CD4-positive, alpha-beta T cell treated with Interleukin-2 at 100 ng/mL for 4 hours (primary cell): ENCODE results near the gene CCDC149.

ENCODE experiments used
- DNase-seq: peaks from one replicate; pipeline ENCODE4 v3.0.0-alpha.2; 2020; ENCODE audit warnings: low spot score

The CCDC149 gene

GRCh38 chr4:24840826-24841543, 71.9 kb downstream of the CCDC149 start:
- DNase-seq: no peak

GRCh38 chr4:24840362-24840761, 72.5 kb downstream of the CCDC149 start:
- DNase-seq: no peak

GRCh38 chr4:24837781-24838180, 75.1 kb downstream of the CCDC149 start:
- no peak for DNase-seq

DNA sequence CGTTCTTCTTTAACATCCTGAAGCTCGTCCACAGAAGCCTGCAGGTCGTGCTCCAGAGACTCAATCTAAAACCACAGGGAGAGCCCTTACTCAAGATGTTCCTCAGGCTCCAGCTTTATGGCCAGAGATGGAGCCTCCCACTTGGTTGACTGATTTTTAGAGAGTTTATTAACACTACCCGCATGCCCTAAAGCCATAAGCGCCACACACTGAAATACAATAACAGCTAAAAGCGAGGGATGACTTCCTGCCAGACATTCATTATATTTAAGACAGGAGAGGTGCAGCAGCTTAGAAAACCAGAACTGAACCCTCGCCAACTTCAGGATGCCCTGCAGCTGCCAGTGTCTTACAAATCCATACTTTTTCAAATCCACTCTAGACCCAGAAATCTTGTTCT, 75.5 kb downstream of the CCDC149 start:
- no peak for DNase-seq

DNA sequence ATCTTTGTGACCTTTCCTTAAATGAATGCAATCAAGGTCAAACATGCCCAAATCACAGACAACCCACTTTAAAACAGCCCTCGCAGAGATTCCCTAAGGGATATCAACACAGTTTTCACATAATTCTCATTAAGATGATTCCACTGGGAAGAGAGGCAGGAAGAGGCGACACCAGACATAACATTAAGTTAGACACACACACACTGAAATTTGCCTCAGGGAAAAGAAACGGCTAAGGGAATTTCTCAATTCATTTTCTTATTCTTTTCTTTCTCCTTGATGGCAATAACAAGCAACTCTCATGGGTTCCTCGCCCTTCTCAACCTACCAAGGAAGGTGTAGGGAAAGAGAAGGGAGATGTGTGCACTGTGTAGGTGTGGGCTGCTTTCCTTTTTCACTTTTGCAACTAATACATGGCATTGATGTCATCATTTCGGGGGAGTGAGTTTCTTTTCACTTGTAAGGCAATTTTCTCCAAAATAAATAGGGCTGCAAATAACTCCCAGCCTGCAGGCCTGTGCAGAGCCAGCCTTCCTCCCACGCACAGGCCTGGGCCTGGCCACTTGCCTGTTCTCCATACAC, 76.1 kb downstream of the CCDC149 start:
- no peak for DNase-seq

DNA sequence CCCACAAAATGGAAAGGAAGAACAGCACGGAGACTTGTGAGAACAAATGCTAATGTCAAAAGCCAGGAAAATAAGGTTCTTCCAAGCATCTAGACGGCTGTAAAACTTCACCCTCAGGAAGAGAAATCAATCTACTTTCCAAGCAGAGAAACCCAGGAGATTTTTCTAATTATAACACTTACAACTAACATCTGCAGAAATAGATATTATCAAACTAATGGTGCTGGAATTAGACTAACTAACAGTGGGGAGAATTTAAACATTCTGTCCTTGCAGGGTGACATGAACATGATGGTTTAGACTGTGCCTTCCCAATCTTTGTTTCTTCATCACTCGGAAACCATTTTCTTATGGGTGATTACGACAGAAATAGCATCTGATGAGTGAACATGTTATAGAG, 77.1 kb downstream of the CCDC149 start:
- no peak for DNase-seq

DNA sequence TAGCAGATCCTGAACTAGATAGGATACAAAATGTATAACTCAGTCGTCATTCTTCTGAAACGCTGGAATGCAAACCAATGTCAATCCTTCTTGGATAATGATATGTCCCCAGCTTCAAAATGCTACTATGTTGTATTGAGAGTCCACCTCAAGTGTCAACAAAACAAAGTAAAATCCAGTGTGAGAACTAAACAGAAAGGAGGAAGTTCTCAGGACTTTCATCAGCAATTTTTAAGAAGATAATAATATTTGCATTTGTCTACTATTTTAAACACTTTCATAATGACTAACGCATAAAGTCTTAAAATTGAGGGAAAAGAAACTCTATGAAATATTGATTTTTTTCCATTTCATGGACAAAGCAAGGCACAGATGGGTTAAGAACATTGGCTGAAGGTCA, 81.2 kb downstream of the CCDC149 start:
- no peak for DNase-seq

GRCh38 chr4:24824720-24825119, 88.1 kb downstream of the CCDC149 start:
- DNase-seq: no peak

- no peak for DNase-seq
Measured at GRCh38 chr4:24820541-24820940, 92.3 kb downstream of the CCDC149 start.

DNA sequence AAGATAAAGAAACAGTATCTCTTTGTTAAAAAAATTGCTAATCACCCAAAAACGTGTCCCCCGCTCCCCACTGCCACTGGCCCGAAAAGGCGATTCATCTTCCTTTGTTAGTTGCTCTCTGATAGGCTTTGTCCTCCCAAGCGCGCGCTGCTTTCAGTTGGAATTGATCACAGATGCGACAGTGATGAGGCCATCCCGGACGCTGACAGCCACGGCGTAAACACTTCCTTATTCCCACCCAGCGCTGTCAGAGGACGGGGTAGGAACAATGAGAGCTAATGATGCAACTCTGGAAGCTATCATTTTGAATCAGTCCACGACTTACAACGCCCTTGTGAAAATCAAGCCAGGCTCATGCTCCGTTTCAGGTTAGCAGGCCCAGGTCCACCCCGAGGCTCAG, 96.0 kb downstream of the CCDC149 start:
- DNase-seq: no peak

DNA sequence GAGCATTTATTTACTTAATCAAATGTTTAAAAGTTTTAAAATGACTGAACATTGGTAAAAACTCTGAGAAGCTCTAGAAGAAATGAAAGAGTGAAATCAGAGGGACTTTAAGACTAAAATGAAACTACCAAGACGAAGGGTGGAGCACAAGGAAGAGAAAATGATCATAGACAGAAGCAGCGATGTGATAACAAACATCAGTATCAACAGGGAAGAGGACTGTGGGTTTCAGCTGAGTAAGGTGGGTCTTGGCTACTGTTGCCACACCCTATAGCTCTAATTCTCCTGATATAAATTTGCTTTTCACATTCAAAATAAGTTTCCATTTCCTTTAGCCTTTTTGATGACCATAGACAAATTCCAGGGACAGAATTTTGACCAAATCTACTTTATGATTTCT, 99.1 kb downstream of the CCDC149 start:
- no peak for DNase-seq

GRCh38 chr4:24810871-24811631, 101.8 kb downstream of the CCDC149 start:
- no peak for DNase-seq

DNA sequence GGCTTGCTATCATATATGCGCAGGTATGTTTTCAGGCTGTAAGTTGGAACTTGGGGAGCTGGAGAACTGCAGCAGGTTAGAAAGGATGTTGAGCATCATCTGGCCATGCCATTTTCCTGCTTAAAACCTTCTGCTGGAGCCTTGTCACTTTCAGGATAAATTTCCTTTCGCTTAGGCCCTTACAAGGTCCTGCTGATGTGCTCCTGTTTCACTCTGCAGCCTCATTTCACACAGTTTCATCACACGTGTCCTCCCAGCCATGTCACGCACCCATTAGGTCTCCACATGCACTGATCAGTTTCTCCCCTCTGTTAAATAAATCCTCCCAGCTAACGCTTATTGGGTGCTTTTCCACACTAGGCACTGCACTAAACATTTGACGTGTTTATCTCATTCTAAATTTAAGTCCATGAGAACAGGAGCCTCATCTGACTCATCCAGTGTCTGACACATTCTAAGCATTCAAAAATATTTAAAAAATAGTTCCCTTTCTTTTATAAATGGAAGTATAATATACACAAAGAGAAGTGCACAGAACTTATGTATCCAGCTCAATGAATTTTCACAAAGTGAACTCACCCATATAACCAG, 102.9 kb downstream of the CCDC149 start:
- no peak for DNase-seq

GRCh38 chr4:24809376-24809775, 103.5 kb downstream of the CCDC149 start:
- no peak for DNase-seq

DNA sequence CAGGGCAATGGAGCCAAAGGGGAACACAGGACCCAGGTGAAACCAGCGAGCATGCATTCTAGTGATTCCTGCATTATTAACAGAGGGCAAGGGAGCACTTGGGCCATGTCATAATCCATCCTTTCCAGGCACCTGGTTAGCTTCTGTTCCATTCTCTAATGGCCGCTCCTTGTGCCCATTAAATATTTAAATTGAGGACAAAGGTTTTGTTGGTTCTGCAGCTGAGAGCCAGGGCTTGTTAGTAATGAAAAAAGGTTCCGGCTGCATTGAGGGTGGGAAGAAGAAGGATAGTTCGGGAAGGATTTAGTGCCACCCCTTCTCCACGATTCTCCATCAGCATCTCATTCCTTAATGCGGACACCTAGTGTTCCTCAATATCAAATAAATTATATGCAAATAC, 103.9 kb downstream of the CCDC149 start:
- DNase-seq: no peak

DNA sequence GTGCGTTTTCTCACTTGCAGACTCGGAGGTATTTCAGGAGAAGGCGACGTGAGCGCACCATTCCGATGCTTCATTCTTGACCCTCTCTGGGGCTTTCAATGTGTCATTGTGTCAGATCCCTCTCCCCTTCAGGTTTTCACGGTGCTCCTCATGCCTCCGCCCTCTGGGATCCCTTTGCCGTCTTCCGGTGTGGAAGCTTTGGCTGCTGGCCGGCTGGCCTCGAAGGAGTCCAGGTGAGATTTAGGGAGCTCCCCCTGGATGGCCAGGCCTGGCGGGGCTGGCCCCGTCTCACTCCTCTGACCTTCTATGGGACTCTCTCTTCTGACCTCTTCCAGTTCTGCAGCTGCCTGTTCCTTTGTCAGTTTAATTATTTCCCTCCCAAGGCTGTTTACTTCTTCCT, 104.6 kb downstream of the CCDC149 start:
- no peak for DNase-seq

DNA sequence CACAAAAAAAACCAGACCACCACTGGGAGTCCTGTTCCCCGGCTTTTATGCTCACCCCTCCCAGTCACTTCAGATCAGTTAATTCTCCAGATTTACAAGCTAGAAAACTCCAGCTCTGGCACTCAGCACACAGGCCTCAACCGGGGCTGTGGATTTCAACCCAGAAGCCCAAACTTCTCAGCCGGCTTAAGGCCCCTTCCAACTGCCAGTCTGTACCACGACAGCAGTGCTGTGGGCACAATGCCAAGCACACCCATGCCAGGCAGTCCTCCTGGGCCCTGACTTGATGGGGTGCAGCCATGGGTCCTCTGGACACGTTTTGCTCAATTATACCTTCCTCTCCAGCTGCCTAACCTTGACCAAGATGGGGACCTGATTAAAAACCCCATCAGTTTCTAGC, 105.2 kb downstream of the CCDC149 start:
- DNase-seq: no peak

DNA sequence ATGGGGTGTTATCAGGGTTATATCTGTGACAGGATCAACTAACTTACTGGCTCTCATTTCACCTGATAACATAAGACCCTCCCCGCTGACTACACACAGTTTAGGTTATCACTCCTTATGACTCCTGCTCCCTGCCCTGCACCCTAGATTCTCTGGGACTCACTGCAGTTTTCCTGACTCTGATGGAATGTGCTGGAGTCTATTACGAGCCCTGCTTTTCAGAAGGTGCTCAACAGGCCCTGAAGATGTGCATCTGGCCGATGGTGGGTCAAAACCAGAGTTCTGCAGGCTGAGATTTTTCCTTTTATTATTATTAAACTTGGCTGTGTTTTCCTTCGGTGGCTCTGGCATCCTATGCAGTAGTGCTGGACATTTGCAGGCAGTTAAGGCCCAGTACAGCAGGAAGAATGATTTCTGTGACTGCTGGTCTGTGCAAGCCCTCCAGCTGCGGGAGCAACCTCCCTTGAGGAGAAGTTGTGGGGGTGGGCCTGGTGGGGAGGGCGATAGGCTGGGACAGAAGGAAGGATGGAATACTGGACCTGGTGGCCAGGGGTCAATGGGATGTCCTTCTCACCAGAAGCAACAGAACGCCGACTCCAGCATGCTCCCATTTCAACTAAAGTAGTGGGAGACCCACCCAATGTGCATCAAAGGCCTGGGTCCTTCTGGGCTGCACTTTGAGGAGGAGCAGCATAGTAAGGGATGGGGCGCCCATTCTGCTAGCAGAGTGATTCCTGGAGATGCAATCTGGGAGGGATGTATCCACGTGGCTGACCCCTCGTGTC, 106.4 kb downstream of the CCDC149 start:
- no peak for DNase-seq

GRCh38 chr4:24805566-24805965, 107.3 kb downstream of the CCDC149 start:
- no peak for DNase-seq

DNA sequence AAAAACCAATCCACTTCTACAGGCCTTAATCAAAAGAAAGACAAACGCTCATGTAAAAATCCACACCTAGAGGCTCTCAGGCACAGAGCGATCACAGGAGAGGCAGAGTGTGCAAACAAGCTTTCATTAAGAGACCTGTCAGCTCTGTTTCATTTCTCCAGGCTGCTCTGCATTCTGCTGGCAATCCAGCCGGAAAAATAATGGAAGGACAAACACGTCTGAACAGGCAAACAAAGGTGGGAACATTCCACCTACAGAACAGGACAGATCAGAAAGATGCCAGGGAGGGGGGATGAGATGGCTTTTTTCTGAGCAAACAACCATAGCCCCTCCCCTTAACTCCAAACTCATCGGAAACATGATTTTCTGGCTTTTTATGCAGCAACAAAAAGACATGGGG, 107.8 kb downstream of the CCDC149 start:
- no peak for DNase-seq

GRCh38 chr4:24802648-24803047, 110.2 kb downstream of the CCDC149 start:
- DNase-seq: no peak
